Fibroblast of lung (primary cell): Measurements from ENCODE around the gene ELP4. TPM values are rescaled to one million over a fixed set of nuclear protein-coding genes. Genes with fewer than 3 reads are reported as not detected.

Source experiments
- DNase-seq, 2 donors: peaks; one replicate each; pipeline versions ENCODE4 v3.0.0 to v3.0.0-alpha.2; 2010; ENCODE audit warnings: low read depth in 2 of 2
- H2AFZ ChIP-seq: 2 replicates; pipeline ENCODE4 v1.5.1; 2012; ENCODE audit warnings: low read length, control low read depth, inconsistent platforms
- H3K27ac ChIP-seq: 2 replicates; pipeline ENCODE4 v1.5.1; 2011; ENCODE audit warnings: low read length, control low read depth; ENCODE audit not compliant: insufficient read depth
- H3K27me3 ChIP-seq: 2 replicates; pipeline ENCODE4 v1.5.1; 2011; ENCODE audit warnings: mild to moderate bottlenecking, low read length; ENCODE audit not compliant: control insufficient read depth, insufficient read depth
- H3K36me3 ChIP-seq: 2 replicates; pipeline ENCODE4 v1.5.1; 2011; ENCODE audit warnings: low read length; ENCODE audit not compliant: control insufficient read depth, insufficient read depth
- H3K4me1 ChIP-seq: 2 replicates; pipeline ENCODE4 v1.5.1; 2011; ENCODE audit warnings: low read length; ENCODE audit not compliant: control insufficient read depth, insufficient read depth; ENCODE audit errors: extremely low read depth
- H3K4me2 ChIP-seq: 2 replicates; pipeline ENCODE4 v1.5.1; 2011; ENCODE audit warnings: low read length, control low read depth; ENCODE audit not compliant: insufficient read depth; ENCODE audit errors: extremely low read depth
- H3K4me3 ChIP-seq, 4 experiments: fragments of 200-600 bp in 1 of 4; sonication (generic) in 1 of 4; replicated peaks in 1 of 4; 2 replicates each; pipeline ENCODE4 v1.5.1; 2011 to 2016; ENCODE audit warnings: low read length in 4 of 4, low read depth in 3 of 4, mild to moderate bottlenecking in 3 of 4, control low read depth in 2 of 4, inconsistent platforms in 1 of 4, mixed read lengths in 1 of 4; ENCODE audit not compliant: insufficient read depth in 1 of 4; ENCODE audit errors: control extremely low read depth in 1 of 4
- H3K79me2 ChIP-seq: 2 replicates; pipeline ENCODE4 v1.5.1; 2012; ENCODE audit warnings: mild to moderate bottlenecking, low read length, inconsistent platforms; ENCODE audit not compliant: control insufficient read depth, insufficient read depth
- H3K9ac ChIP-seq: 2 replicates; pipeline ENCODE4 v1.5.1; 2011; ENCODE audit warnings: mild to moderate bottlenecking, low read length, control low read depth; ENCODE audit not compliant: insufficient read depth
- H3K9me3 ChIP-seq: 2 replicates; pipeline ENCODE4 v1.5.1; 2012; ENCODE audit warnings: low read depth, low read length; ENCODE audit not compliant: control insufficient read depth, insufficient read depth
- H4K20me1 ChIP-seq: 2 replicates; pipeline ENCODE4 v1.5.1; 2011; ENCODE audit warnings: low read length; ENCODE audit not compliant: control insufficient read depth, insufficient read depth; ENCODE audit errors: extremely low read depth
- EZH2 ChIP-seq: IDR thresholded peaks from 2 replicates; pipeline ENCODE4 v1.5.1; 2012; ENCODE audit warnings: low read length, control low read depth, mild to moderate bottlenecking; ENCODE audit errors: missing control alignments
- polyA plus RNA-seq, 2 donors: library from polyadenylated mRNA; depleted of rRNA in 1 of 2; stranded (reverse) in 1 of 2; unstranded in 1 of 2; fragments of >200 nt; gene quantifications; 2 replicates each; pipeline ENCODE4 v1.2.1, GENCODE V29; 2011 to 2012; ENCODE audit warnings: missing spikeins in 1 of 2
- total RNA-seq: library from RNA; depleted of rRNA; stranded (reverse); fragments of >200 nt; gene quantifications from 2 replicates; pipeline ENCODE4 v1.2.1, GENCODE V29; 2014
- TF ChIP-seq, protein P1 (sequence below), 2 donors: IDR thresholded peaks in 1 of 2; conservative IDR thresholded peaks in 1 of 2; 1 replicate in 1 of 2; 2 replicates in 1 of 2; pipeline ENCODE4 v1.5.1; 2011 to 2012; ENCODE audit warnings: low read length in 2 of 2, control low read depth in 1 of 2, inconsistent platforms in 1 of 2, low read depth in 1 of 2, mild to moderate bottlenecking in 1 of 2

Gene ELP4
- total and polyA plus RNA-seq, 2 donors (not counting 1 experiment from before 2014, with no cell fraction given) = 11.7 to 13.1 TPM

DNA sequence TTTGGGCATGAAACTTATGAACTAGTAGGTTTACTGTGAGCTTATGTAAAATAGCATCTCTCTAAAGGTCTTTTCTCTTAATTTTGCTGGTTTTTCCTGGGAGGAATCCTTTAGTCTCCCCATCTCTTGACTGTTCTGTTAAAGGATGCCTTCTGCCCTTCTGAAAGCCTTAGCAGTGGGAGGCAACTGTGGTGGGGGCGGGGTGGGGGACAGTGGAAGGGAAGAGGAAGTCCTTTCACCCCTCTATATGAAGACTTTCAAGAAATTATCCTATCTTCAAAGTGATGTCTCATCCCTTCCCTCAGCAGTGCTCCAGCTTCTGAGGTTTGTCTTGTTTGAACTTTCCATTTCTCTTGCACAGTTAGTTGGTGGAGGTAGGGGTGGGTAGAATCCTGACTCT, 73.1 kb downstream of the ELP4 start:
- H3K4me3 ChIP-seq = no peak overlapping the region
- no peak overlapping the region for H3K4me2 ChIP-seq
- H3K27me3 ChIP-seq = no peaks in the 10 kb centered on the region
- no peaks in the 10 kb centered on the region for H3K4me1 ChIP-seq
- no peak for DNase-seq
- H4K20me1 ChIP-seq = no peaks in the 10 kb centered on the region
- no peak overlapping the region for H3K9ac ChIP-seq
- no peaks in the 10 kb centered on the region for H3K9me3 ChIP-seq
- TF ChIP-seq EZH2 = no peak
- TF ChIP-seq, protein P1, sequence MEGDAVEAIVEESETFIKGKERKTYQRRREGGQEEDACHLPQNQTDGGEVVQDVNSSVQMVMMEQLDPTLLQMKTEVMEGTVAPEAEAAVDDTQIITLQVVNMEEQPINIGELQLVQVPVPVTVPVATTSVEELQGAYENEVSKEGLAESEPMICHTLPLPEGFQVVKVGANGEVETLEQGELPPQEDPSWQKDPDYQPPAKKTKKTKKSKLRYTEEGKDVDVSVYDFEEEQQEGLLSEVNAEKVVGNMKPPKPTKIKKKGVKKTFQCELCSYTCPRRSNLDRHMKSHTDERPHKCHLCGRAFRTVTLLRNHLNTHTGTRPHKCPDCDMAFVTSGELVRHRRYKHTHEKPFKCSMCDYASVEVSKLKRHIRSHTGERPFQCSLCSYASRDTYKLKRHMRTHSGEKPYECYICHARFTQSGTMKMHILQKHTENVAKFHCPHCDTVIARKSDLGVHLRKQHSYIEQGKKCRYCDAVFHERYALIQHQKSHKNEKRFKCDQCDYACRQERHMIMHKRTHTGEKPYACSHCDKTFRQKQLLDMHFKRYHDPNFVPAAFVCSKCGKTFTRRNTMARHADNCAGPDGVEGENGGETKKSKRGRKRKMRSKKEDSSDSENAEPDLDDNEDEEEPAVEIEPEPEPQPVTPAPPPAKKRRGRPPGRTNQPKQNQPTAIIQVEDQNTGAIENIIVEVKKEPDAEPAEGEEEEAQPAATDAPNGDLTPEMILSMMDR (conservative IDR thresholded peaks at IDR 0.05 in 1 of 2, IDR thresholded peaks at IDR 0.05 in 1 of 2; ENCODE audit: low read depth in 1 of 2, low read length in 2 of 2) = no peak
- H3K79me2 ChIP-seq = no peaks in the 10 kb centered on the region
- no peaks in the 10 kb centered on the region for H3K36me3 ChIP-seq
- H2AFZ ChIP-seq = no peak overlapping the region
- no peak overlapping the region for H3K27ac ChIP-seq

DNA sequence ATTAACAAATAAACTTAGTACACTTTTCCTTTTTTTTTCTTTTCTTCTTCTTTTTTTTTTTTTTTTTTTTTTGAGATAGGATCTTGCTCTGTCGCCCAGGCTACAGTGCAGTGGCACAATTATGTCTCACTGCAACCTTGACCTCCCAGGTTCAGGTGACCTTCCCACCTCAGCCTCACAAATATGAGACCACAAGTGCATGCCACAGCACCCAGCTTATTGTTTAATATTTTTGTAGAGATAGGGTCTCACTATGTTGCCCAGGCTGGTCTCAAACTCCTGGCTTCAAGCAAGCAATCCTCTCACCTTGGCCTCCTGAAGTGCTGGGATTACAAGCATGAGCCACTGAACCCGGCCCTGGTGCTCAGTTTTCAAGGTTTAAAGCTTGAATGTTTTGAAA, 88.9 kb downstream of the ELP4 start:
- Histone ChIP-seq H3K27ac (no peak overlapping the region), H3K27me3 (no peaks in the 10 kb centered on the region), H3K9me3 (no peaks in the 10 kb centered on the region), H3K36me3 (no peaks in the 10 kb centered on the region), H3K79me2 (no peaks in the 10 kb centered on the region), H2AFZ (no peak overlapping the region), H3K4me2 (no peak overlapping the region), H3K9ac (no peak overlapping the region), H3K4me1 (no peaks in the 10 kb centered on the region), H3K4me3 (no peak overlapping the region), H4K20me1 (no peaks in the 10 kb centered on the region)
- no peak for DNase-seq
- TF ChIP-seq, protein P1 (conservative IDR thresholded peaks at IDR 0.05 in 1 of 2, IDR thresholded peaks at IDR 0.05 in 1 of 2; ENCODE audit: low read depth in 1 of 2, low read length in 2 of 2) = no peak
- no peak for TF ChIP-seq EZH2

DNA sequence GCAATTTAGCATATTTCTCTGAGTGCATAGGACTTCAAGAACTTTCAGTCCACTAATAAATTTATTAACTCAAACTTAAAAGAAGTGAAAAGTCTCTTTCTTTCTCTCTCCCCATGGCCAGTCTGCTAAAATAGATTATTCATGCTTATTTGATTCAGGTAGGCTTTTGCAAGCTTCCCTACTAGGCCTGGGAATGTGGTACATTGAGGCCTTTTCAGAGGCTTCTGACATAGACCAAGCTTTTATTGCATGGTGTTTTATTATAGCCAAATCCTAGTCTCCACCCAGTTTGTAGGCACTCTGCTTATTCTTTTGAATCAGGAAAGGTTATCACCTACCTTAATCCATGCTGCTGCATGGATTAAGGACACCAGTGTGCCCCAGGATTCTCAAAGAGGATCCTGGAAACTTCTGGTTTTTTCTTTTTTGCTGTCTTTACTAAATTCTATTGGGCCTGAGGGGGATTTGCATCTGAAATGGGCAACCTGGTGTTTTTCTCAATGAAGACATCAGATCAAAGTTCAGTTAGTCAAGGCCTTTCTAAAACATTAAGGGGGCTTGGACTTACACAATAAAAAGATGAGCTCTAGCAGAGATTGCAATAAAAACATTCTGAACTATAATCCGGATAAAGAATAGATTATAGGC, 92.2 kb downstream of the ELP4 start:
- Histone ChIP-seq H3K27me3 (no peaks in the 10 kb centered on the region), H3K9ac (no peak overlapping the region), H3K9me3 (no peaks in the 10 kb centered on the region), H4K20me1 (no peaks in the 10 kb centered on the region), H3K79me2 (no peaks in the 10 kb centered on the region), H3K27ac (no peak overlapping the region), H3K4me2 (no peak overlapping the region), H3K4me1 (no peaks in the 10 kb centered on the region), H3K4me3 (no peak overlapping the region), H2AFZ (no peak overlapping the region), H3K36me3 (no peaks in the 10 kb centered on the region)
- no peak for TF ChIP-seq EZH2
- TF ChIP-seq, protein P1 (conservative IDR thresholded peaks at IDR 0.05 in 1 of 2, IDR thresholded peaks at IDR 0.05 in 1 of 2; ENCODE audit: low read depth in 1 of 2, low read length in 2 of 2) = no peak
- no peak for DNase-seq
